ENCODE results near the gene MEGF6.

MEGF6 gene

DNA sequence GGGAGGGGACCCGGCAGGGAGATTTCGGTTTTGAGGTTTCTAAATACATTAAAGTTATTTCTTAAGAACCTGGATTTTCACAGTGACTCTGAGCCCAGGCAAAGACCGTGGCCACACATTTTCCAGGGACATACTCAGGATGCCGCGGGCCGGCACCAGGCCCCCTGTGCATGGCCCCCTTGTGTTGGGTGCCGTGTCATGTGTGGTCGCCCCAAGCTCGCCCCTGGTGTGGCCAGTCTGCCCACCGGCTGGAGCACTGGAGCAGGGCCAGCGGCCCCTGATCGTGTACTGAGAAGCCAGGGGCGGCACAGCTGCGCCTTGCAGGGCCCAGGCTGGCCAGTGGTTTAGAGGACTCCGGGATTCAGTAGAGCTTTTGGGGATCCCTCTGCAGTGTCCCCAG is 130.3 kb downstream of the MEGF6 start:
- no peak overlapping the region for H3K27ac ChIP-seq
- TF ChIP-seq CTCF (IDR thresholded peaks at IDR 0.05) (no peak), ZFX (IDR thresholded peaks at IDR 0.05; ENCODE audit: borderline replicate concordance) (no peak)

DNA sequence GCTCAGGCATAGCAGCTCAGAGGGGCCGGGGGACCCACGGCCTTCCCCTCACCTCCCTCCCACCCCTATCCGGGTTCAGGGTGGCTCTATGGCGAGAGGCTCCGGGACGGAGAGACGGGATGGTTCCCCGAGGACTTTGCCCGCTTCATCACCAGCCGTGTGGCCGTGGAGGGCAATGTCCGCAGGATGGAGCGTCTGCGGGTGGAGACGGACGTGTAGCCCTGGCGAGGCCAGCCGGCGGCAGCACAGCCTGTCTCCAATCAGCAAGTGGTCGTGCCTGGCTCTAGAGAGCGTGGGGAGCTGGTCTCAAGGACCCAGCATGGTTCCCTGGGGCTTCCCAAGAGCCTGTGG is 131.0 kb downstream of the MEGF6 start:
- H3K27ac ChIP-seq = no peak overlapping the region
- no peak for TF ChIP-seq ZFX (IDR thresholded peaks at IDR 0.05; ENCODE audit: borderline replicate concordance)
- no peak for TF ChIP-seq CTCF (IDR thresholded peaks at IDR 0.05)

DNA sequence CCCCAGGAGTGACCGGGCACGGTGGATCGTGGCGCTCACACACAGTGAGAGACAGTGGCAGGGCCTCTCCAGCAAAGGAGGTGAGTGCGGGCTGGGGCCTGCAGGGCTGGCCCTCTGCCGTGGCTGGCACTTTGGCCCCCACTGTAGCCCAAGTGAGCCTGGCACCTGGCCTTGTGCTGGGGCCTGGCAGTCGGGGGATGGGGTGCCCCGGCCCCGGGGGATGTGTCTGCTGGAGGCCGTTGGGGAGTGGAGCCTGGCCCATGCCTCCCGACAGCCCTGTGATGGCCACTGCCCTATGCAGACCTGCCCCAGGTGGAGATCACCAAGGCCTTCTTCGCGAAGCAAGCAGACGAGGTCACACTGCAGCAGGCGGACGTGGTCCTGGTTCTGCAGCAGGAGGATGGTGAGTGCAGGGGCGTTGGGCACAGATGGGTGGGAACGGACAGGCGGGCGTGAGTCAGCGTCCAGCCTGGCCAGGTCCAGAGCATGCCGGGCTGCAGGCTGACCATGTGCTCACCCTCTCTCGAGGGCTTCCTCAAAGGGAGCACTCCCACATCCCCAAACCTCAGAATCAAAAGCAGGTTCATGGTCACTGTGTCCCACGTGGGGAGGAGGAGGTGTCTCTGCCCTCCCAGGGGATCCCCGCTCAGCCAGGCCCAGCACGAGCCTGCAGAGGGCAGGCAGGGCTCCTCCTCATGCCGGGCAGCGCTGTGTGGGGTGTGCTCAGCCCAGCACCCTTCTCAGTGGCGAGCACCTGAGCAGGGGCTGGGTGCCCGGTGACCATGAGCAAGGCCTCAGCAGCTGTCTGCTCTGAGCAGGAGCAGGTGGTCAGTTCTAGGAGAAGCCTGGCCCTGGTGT is 131.6 kb downstream of the MEGF6 start:
- H3K27ac ChIP-seq = no peak overlapping the region

GRCh38 chr1:3478187-3478586 is 133.1 kb downstream of the MEGF6 start:
- no peak for TF ChIP-seq ZFX (IDR thresholded peaks at IDR 0.05; ENCODE audit: borderline replicate concordance)
- TF ChIP-seq CTCF (IDR thresholded peaks at IDR 0.05) = no peak
- peak overlapping the region; percentile 55 for H3K27ac ChIP-seq

More for the DNA sequence above, 131.6 kb downstream of the MEGF6 start:
- TF ChIP-seq ZFX (IDR thresholded peaks at IDR 0.05; ENCODE audit: borderline replicate concordance) = no peak
- no peak for TF ChIP-seq CTCF (IDR thresholded peaks at IDR 0.05)

DNA sequence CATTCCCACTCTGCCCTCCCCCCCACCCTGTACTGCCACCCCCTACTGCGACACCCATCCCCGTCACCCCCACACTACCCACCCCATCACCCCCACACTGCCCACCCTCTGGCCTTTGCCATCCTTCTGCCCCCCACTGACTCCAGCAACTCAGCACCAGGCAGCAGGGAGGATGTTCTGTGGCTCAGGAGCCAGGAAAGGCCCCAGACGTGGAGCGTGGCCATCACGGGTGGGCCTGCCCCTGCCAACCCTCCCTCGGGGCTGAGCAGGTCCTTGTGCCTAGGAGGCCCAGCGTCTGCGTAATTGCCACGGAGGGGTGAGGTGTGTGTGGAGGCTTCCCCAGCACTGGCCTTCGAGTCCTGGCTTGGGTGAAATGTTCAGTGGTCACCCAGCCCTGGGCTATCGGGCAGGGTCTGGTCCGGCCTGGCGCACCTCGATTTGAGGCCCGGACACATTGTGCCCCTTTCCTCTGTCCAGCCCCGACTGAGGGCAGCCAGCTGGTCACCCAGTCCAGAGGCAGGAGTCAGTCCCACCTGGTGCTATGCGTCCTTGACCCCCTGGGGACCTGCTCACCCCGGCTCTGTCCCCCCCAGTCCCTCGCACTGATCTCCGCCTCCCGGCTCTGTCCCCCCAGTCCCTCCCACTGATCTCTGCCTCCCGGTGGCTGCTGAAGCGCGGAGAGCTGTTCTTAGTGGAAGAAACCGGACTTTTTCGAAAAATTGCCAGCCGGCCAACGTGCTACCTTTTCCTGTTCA is 133.9 kb downstream of the MEGF6 start:
- TF ChIP-seq ZFX (IDR thresholded peaks at IDR 0.05; ENCODE audit: borderline replicate concordance) (no peak), CTCF (IDR thresholded peaks at IDR 0.05) (no peak)
- peak overlapping the region; percentile 55 for H3K27ac ChIP-seq

DNA sequence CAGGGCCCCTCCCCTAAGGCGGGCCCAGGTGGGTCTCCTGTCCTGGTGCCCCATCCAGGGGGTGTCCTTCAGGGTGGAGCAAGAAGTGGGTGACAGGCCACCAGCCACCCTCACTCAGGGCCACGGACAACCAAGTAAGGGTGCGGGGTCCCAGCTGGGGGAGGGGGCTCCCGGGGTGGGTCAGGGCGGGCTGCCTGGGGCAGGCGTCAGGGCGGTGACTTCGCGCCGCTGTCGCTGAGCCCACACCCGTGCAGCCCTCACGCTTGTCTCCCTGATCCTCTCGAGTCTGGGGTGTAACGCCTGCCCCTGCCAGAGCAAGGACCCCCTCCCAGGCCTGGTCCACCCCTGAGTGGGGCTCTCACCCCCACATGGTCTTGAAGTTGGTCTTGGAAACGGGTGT is 134.6 kb downstream of the MEGF6 start:
- no peak overlapping the region for H3K27ac ChIP-seq
- TF ChIP-seq CTCF (IDR thresholded peaks at IDR 0.05) (no peak), ZFX (IDR thresholded peaks at IDR 0.05; ENCODE audit: borderline replicate concordance) (no peak)
